WTC11 (cell line): Measurements from ENCODE around the gene AP4M1. TPM values are rescaled to one million over a fixed set of nuclear protein-coding genes. Genes with fewer than 3 reads are reported as not detected.
A peak's percentile ranks its signal among the peaks of the same experiment; 100 is the strongest.

Experiments used
- EMX1 ChIP-seq: fragments of 250-450 bp; sonication (Bioruptor Pico); IDR thresholded peaks from 2 replicates; pipeline ENCODE4 v1.8.0; 2021; ENCODE audit warnings: mild to moderate bottlenecking
- ETV6 ChIP-seq: sonication (generic); formaldehyde crosslinking; IDR thresholded peaks from 2 replicates; pipeline ENCODE4 v1.8.1; 2022; ENCODE audit warnings: mild to moderate bottlenecking, missing genetic modification reagents
- GABPB1 ChIP-seq: sonication (generic); formaldehyde crosslinking; IDR thresholded peaks from 2 replicates; pipeline ENCODE4 v1.8.1; 2023; ENCODE audit warnings: mild to moderate bottlenecking, missing genetic modification reagents
- GTF2I ChIP-seq: fragments of 250-450 bp; sonication (Bioruptor Pico); conservative IDR thresholded peaks from 2 replicates; pipeline ENCODE4 v1.4.0; 2021; ENCODE audit warnings: mild to moderate bottlenecking
- MYBL2 ChIP-seq: sonication (generic); formaldehyde crosslinking; IDR thresholded peaks from 2 replicates; pipeline ENCODE4 v1.8.1; 2023; ENCODE audit warnings: mild to moderate bottlenecking, moderate library complexity, missing genetic modification reagents
- NFYB ChIP-seq: sonication (generic); formaldehyde crosslinking; conservative IDR thresholded peaks from 2 replicates; pipeline ENCODE4 v1.8.0; 2022; ENCODE audit warnings: low read depth, missing genetic modification reagents
- TCF7 ChIP-seq: sonication (generic); formaldehyde crosslinking; IDR thresholded peaks from 2 replicates; pipeline ENCODE4 v1.8.0; 2022; ENCODE audit warnings: mild to moderate bottlenecking, low read depth, missing genetic modification reagents, moderate library complexity
- ZNF671 ChIP-seq: fragments of 250-450 bp; sonication (Bioruptor Pico); IDR thresholded peaks from 2 replicates; pipeline ENCODE4 v1.8.0; 2021; ENCODE audit warnings: mild to moderate bottlenecking
- total RNA-seq: library from RNA; stranded (reverse); gene quantifications from 3 replicates; pipeline ENCODE4 v1.2.3, GENCODE V29; 2021
- TF ChIP-seq, protein P1 (sequence below): sonication (generic); formaldehyde crosslinking; IDR thresholded peaks from 2 replicates; pipeline ENCODE4 v1.8.1; 2022; ENCODE audit warnings: low read depth, missing genetic modification reagents, borderline replicate concordance
- TF ChIP-seq, protein P2 (sequence below): sonication (generic); formaldehyde crosslinking; IDR thresholded peaks from 2 replicates; pipeline ENCODE4 v1.8.0; 2022; ENCODE audit warnings: mild to moderate bottlenecking, missing genetic modification reagents
- TF ChIP-seq, protein P3 (sequence below): sonication (generic); formaldehyde crosslinking; IDR thresholded peaks from 2 replicates; pipeline ENCODE4 v1.8.0; 2022; ENCODE audit warnings: missing genetic modification reagents
- TF ChIP-seq, protein P4 (sequence below): sonication (generic); formaldehyde crosslinking; IDR thresholded peaks from 2 replicates; pipeline ENCODE4 v1.8.1; 2022; ENCODE audit warnings: mild to moderate bottlenecking, moderate library complexity, missing genetic modification reagents
- TF ChIP-seq, protein P5 (sequence below): sonication (generic); formaldehyde crosslinking; IDR thresholded peaks from 2 replicates; pipeline ENCODE4 v1.8.0; 2023; ENCODE audit warnings: missing genetic modification reagents
- TF ChIP-seq, protein P6 (sequence below): sonication (generic); formaldehyde crosslinking; IDR thresholded peaks from 2 replicates; pipeline ENCODE4 v1.8.1; 2023; ENCODE audit warnings: mild to moderate bottlenecking, missing genetic modification reagents, moderate library complexity
- TF ChIP-seq, protein P7 (sequence below): sonication (generic); formaldehyde crosslinking; IDR thresholded peaks from 2 replicates; pipeline ENCODE4 v1.8.0; 2023; ENCODE audit warnings: mild to moderate bottlenecking, missing genetic modification reagents
- TF ChIP-seq, protein P8 (sequence below): fragments of 250-450 bp; sonication (Bioruptor Pico); IDR thresholded peaks from 2 replicates; pipeline ENCODE4 v1.9.0; 2021; ENCODE audit warnings: mild to moderate bottlenecking

The AP4M1 gene
- total RNA-seq, 1 experiment from 2014 or later: 18.0 TPM

DNA sequence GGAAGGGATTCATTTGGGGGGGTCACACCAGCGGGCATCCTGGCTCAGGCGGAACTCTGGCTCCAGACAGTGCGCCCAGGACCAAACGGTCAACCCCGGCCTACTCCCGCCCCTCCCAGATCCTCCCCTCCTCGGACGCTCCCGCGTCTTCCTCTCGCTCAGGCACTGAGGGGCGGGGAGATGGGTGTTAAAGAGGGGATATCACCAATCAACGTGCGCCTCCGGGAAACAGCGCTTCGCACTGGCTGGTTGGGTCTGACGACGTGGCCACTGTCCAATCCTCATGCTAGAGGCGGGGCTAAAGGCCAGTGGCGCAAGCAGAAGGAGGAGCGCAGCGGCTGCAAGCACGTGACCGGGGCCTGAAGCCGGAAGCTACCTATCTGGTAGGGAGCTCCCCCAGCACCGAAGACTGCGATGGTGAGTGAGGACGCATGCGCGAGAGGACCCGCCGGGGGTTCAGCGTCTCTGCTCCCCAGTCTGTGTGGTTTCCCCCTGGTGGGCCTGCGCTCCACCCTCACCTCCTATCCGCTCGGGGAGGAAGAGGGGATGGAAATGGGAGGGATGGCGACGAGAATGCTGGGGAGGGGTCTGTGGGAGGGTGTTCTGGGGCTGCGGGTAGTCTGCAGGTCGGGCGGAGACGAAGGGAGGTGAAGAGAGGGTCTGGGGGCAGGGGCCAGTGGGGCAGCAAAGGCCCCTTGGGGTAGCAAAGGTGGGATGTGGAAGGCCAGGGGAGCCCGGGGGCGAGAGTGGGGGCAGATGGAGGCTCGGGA is 47.3 kb downstream of the AP4M1 start, which contains the start of gene LAMTOR4 (continued):
- TF ChIP-seq GABPB1 (CRISPR knock-in tag) (peak; percentile 57; the same call in 1 of the 2 replicates), TCF7 (CRISPR knock-in tag) (no peak), ZNF671 (CRISPR knock-in tag) (0 out of 2 replicates have a peak, but pooled peaks have one; percentile 13), MYBL2 (CRISPR knock-in tag) (0 out of 2 replicates have a peak, but pooled peaks have one; percentile 25), NFYB (CRISPR knock-in tag) (peak; percentile 91), GTF2I (no peak), ETV6 (CRISPR knock-in tag) (peak; percentile 75; the same call in 1 of the 2 replicates), EMX1 (no peak)
- TF ChIP-seq, protein P1, sequence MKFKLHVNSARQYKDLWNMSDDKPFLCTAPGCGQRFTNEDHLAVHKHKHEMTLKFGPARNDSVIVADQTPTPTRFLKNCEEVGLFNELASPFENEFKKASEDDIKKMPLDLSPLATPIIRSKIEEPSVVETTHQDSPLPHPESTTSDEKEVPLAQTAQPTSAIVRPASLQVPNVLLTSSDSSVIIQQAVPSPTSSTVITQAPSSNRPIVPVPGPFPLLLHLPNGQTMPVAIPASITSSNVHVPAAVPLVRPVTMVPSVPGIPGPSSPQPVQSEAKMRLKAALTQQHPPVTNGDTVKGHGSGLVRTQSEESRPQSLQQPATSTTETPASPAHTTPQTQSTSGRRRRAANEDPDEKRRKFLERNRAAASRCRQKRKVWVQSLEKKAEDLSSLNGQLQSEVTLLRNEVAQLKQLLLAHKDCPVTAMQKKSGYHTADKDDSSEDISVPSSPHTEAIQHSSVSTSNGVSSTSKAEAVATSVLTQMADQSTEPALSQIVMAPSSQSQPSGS (CRISPR knock-in tag): no peak
- TF ChIP-seq, protein P2, sequence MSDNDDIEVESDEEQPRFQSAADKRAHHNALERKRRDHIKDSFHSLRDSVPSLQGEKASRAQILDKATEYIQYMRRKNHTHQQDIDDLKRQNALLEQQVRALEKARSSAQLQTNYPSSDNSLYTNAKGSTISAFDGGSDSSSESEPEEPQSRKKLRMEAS (CRISPR knock-in tag): peak; percentile 86
- TF ChIP-seq, protein P3, sequence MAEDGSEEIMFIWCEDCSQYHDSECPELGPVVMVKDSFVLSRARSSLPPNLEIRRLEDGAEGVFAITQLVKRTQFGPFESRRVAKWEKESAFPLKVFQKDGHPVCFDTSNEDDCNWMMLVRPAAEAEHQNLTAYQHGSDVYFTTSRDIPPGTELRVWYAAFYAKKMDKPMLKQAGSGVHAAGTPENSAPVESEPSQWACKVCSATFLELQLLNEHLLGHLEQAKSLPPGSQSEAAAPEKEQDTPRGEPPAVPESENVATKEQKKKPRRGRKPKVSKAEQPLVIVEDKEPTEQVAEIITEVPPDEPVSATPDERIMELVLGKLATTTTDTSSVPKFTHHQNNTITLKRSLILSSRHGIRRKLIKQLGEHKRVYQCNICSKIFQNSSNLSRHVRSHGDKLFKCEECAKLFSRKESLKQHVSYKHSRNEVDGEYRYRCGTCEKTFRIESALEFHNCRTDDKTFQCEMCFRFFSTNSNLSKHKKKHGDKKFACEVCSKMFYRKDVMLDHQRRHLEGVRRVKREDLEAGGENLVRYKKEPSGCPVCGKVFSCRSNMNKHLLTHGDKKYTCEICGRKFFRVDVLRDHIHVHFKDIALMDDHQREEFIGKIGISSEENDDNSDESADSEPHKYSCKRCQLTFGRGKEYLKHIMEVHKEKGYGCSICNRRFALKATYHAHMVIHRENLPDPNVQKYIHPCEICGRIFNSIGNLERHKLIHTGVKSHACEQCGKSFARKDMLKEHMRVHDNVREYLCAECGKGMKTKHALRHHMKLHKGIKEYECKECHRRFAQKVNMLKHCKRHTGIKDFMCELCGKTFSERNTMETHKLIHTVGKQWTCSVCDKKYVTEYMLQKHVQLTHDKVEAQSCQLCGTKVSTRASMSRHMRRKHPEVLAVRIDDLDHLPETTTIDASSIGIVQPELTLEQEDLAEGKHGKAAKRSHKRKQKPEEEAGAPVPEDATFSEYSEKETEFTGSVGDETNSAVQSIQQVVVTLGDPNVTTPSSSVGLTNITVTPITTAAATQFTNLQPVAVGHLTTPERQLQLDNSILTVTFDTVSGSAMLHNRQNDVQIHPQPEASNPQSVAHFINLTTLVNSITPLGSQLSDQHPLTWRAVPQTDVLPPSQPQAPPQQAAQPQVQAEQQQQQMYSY (CRISPR knock-in tag): peak; percentile 79
- TF ChIP-seq, protein P4, sequence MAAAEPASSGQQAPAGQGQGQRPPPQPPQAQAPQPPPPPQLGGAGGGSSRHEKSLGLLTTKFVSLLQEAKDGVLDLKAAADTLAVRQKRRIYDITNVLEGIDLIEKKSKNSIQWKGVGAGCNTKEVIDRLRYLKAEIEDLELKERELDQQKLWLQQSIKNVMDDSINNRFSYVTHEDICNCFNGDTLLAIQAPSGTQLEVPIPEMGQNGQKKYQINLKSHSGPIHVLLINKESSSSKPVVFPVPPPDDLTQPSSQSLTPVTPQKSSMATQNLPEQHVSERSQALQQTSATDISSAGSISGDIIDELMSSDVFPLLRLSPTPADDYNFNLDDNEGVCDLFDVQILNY (CRISPR knock-in tag): 0 out of 2 replicates have a peak, but pooled peaks have one; percentile 64
- TF ChIP-seq, protein P5, sequence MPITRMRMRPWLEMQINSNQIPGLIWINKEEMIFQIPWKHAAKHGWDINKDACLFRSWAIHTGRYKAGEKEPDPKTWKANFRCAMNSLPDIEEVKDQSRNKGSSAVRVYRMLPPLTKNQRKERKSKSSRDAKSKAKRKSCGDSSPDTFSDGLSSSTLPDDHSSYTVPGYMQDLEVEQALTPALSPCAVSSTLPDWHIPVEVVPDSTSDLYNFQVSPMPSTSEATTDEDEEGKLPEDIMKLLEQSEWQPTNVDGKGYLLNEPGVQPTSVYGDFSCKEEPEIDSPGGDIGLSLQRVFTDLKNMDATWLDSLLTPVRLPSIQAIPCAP (CRISPR knock-in tag): peak; percentile 59; the same call in 1 of the 2 replicates
- TF ChIP-seq, protein P6, sequence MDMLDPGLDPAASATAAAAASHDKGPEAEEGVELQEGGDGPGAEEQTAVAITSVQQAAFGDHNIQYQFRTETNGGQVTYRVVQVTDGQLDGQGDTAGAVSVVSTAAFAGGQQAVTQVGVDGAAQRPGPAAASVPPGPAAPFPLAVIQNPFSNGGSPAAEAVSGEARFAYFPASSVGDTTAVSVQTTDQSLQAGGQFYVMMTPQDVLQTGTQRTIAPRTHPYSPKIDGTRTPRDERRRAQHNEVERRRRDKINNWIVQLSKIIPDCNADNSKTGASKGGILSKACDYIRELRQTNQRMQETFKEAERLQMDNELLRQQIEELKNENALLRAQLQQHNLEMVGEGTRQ (CRISPR knock-in tag): peak; percentile 97
- TF ChIP-seq, protein P7, sequence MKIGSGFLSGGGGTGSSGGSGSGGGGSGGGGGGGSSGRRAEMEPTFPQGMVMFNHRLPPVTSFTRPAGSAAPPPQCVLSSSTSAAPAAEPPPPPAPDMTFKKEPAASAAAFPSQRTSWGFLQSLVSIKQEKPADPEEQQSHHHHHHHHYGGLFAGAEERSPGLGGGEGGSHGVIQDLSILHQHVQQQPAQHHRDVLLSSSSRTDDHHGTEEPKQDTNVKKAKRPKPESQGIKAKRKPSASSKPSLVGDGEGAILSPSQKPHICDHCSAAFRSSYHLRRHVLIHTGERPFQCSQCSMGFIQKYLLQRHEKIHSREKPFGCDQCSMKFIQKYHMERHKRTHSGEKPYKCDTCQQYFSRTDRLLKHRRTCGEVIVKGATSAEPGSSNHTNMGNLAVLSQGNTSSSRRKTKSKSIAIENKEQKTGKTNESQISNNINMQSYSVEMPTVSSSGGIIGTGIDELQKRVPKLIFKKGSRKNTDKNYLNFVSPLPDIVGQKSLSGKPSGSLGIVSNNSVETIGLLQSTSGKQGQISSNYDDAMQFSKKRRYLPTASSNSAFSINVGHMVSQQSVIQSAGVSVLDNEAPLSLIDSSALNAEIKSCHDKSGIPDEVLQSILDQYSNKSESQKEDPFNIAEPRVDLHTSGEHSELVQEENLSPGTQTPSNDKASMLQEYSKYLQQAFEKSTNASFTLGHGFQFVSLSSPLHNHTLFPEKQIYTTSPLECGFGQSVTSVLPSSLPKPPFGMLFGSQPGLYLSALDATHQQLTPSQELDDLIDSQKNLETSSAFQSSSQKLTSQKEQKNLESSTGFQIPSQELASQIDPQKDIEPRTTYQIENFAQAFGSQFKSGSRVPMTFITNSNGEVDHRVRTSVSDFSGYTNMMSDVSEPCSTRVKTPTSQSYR (CRISPR knock-in tag): 0 out of 2 replicates have a peak, but pooled peaks have one; percentile 33
- TF ChIP-seq, protein P8, sequence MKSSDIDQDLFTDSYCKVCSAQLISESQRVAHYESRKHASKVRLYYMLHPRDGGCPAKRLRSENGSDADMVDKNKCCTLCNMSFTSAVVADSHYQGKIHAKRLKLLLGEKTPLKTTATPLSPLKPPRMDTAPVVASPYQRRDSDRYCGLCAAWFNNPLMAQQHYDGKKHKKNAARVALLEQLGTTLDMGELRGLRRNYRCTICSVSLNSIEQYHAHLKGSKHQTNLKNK (CRISPR knock-in tag): 0 out of 2 replicates have a peak, but pooled peaks have one; percentile 15
